GM18873 (cell line): ENCODE results near the gene AGAP1.

Source experiments
- ATAC-seq: cut with Tn5 transposase; IDR thresholded peaks from one replicate; pipeline ENCODE4 v1.9.1; 2021; ENCODE audit warnings: mild to moderate bottlenecking, moderate library complexity, moderate number of reproducible peaks; ENCODE audit not compliant: unreplicated experiment, low FRiP score

Gene AGAP1

GRCh38 chr2:235990344-235990743 lies 496.5 kb downstream of the AGAP1 start:
- ATAC-seq: no peak

- no peak for ATAC-seq
Measured at GRCh38 chr2:235992024-235992423, 498.2 kb downstream of the AGAP1 start.

GRCh38 chr2:235996419-235996818 lies 502.6 kb downstream of the AGAP1 start:
- ATAC-seq: no peak

- no peak for ATAC-seq
Measured at GRCh38 chr2:235999011-235999410, 505.2 kb downstream of the AGAP1 start.

GRCh38 chr2:236001166-236001828 lies 507.5 kb downstream of the AGAP1 start:
- no peak for ATAC-seq

- no peak for ATAC-seq
Measured at GRCh38 chr2:236001854-236002253, 508.0 kb downstream of the AGAP1 start.

- no peak for ATAC-seq
Measured at GRCh38 chr2:236008006-236008405, 514.2 kb downstream of the AGAP1 start.

GRCh38 chr2:236008857-236009256 lies 515.0 kb downstream of the AGAP1 start:
- ATAC-seq: no peak

GRCh38 chr2:236010920-236011685 lies 517.3 kb downstream of the AGAP1 start:
- ATAC-seq: no peak

- ATAC-seq: no peak
Measured at GRCh38 chr2:236012155-236012554, 518.3 kb downstream of the AGAP1 start.

GRCh38 chr2:236014408-236015131 lies 520.7 kb downstream of the AGAP1 start:
- ATAC-seq: no peak

GRCh38 chr2:236015171-236015570 lies 521.3 kb downstream of the AGAP1 start:
- ATAC-seq: no peak

GRCh38 chr2:236016496-236016895 lies 522.7 kb downstream of the AGAP1 start:
- ATAC-seq: no peak

- ATAC-seq: no peak
Measured at GRCh38 chr2:236017446-236017845, 523.6 kb downstream of the AGAP1 start.

- ATAC-seq: no peak
Measured at GRCh38 chr2:236019434-236019833, 525.6 kb downstream of the AGAP1 start.

- ATAC-seq: no peak
Measured at GRCh38 chr2:236021499-236022057, 527.7 kb downstream of the AGAP1 start.

- ATAC-seq: no peak
Measured at GRCh38 chr2:236022128-236022527, 528.3 kb downstream of the AGAP1 start.

- no peak for ATAC-seq
Measured at GRCh38 chr2:236025892-236026291, 532.0 kb downstream of the AGAP1 start.

GRCh38 chr2:236026841-236027240 lies 533.0 kb downstream of the AGAP1 start:
- no peak for ATAC-seq

- ATAC-seq: no peak
Measured at GRCh38 chr2:236028066-236028465, 534.2 kb downstream of the AGAP1 start.

- ATAC-seq: no peak
Measured at GRCh38 chr2:236033462-236033861, 539.6 kb downstream of the AGAP1 start.
